Loucy (cell line): Measurements from ENCODE around the gene HPF1.

Source experiments
- CTCF ChIP-seq: fragments of 200-600 bp; sonication (generic); conservative IDR thresholded peaks from 2 replicates; pipeline ENCODE4 v1.5.1; 2014; ENCODE audit warnings: mild to moderate bottlenecking, antibody characterized with exemption, low read length
- EZH2phosphoT487 ChIP-seq: fragments of 200-600 bp; IDR thresholded peaks from 2 replicates; pipeline ENCODE4 v1.6.1; 2018; ENCODE audit warnings: antibody characterized with exemption, mild to moderate bottlenecking, moderate library complexity, borderline replicate concordance

- no peak for TF ChIP-seq CTCF
- TF ChIP-seq EZH2phosphoT487 = no peak
These were observed 37.8 kb upstream of the HPF1 start for GRCh38 chr4:169795585-169795984.
